ENCODE data around the gene LTB4R. TPM values are rescaled to one million over a fixed set of nuclear protein-coding genes. Genes with fewer than 3 reads are reported as not detected.

Gene LTB4R
- total RNA-seq, 1 donor: 1.5 TPM

- TF ChIP-seq CTCF (IDR thresholded peaks at IDR 0.05; ENCODE audit: insufficient read depth, low read length): no peak
- no peak overlapping the region for H3K4me3 ChIP-seq (ENCODE audit: low read depth, low read length)
- DNase-seq (ENCODE audit: low read depth): no peak
These were observed 44.7 kb upstream of the LTB4R start for GRCh38 chr14:24266344-24267244.

GRCh38 chr14:24267516-24267915, 43.8 kb upstream of the LTB4R start:
- no peak for DNase-seq (ENCODE audit: low read depth)
- no peak overlapping the region for H3K4me3 ChIP-seq (ENCODE audit: low read depth, low read length)
- TF ChIP-seq CTCF (IDR thresholded peaks at IDR 0.05; ENCODE audit: insufficient read depth, low read length): no peak

- no peak overlapping the region for H3K4me3 ChIP-seq (ENCODE audit: low read depth, low read length)
- no peak for DNase-seq (ENCODE audit: low read depth)
- no peak for TF ChIP-seq CTCF (IDR thresholded peaks at IDR 0.05; ENCODE audit: insufficient read depth, low read length)
These were observed 43.1 kb upstream of the LTB4R start for GRCh38 chr14:24268225-24268624.

GRCh38 chr14:24269368-24269767, 41.9 kb upstream of the LTB4R start:
- H3K4me3 ChIP-seq (ENCODE audit: low read depth, low read length): no peak overlapping the region
- TF ChIP-seq CTCF (IDR thresholded peaks at IDR 0.05; ENCODE audit: insufficient read depth, low read length): no peak
- no peak for DNase-seq (ENCODE audit: low read depth)

GRCh38 chr14:24269910-24270536, 41.3 kb upstream of the LTB4R start:
- no peak for TF ChIP-seq CTCF (IDR thresholded peaks at IDR 0.05; ENCODE audit: insufficient read depth, low read length)
- H3K4me3 ChIP-seq (ENCODE audit: low read depth, low read length): no peak overlapping the region
- DNase-seq (ENCODE audit: low read depth): no peak

GRCh38 chr14:24270537-24271133, 40.7 kb upstream of the LTB4R start:
- peak overlapping the region; percentile 97 for H3K4me3 ChIP-seq (ENCODE audit: low read depth, low read length)
- TF ChIP-seq CTCF (IDR thresholded peaks at IDR 0.05; ENCODE audit: insufficient read depth, low read length): no peak
- DNase-seq (ENCODE audit: low read depth): no peak

Measured in fibroblast of the aortic adventitia (primary cell).